Uterus (tissue), 4 donors: ENCODE data around the gene SFMBT2. TPM values are rescaled to one million over a fixed set of nuclear protein-coding genes. Genes with fewer than 3 reads are reported as not detected.

ENCODE experiments used
- DNase-seq, 2 donors: peaks; one replicate each; pipeline ENCODE4 v3.0.0-alpha.2; 2019 to 2020
- H3K27ac ChIP-seq, 2 donors: fragments of 200-600 bp; sonication (generic); 1 replicate in 1 of 2; 2 replicates in 1 of 2; pipeline ENCODE4 v1.5.1; 2016 to 2018
- H3K27me3 ChIP-seq, 2 donors: fragments of 200-600 bp; sonication (generic); one replicate each; pipeline ENCODE4 v1.5.1; 2018 to 2019; ENCODE audit warnings: control low read depth in 1 of 2
- H3K36me3 ChIP-seq, 2 donors: fragments of 200-600 bp; sonication (generic); one replicate each; pipeline ENCODE4 v1.5.1; 2019; ENCODE audit warnings: control low read depth in 1 of 2
- H3K4me1 ChIP-seq, 2 donors: fragments of 200-600 bp; sonication (generic); one replicate each; pipeline ENCODE4 v1.5.1; 2018 to 2019; ENCODE audit warnings: control low read depth in 1 of 2
- H3K4me3 ChIP-seq, 2 donors: fragments of 200-600 bp; sonication (generic); 1 replicate in 1 of 2; 2 replicates in 1 of 2; pipeline ENCODE4 v1.5.1; 2018 to 2019; ENCODE audit warnings: mild to moderate bottlenecking in 1 of 2
- H3K9me3 ChIP-seq, 2 donors: fragments of 200-600 bp; sonication (generic); one replicate each; pipeline ENCODE4 v1.5.1; 2019; ENCODE audit warnings: control low read depth in 1 of 2
- POLR2A ChIP-seq, 2 donors: fragments of 450-650 bp; IDR thresholded peaks; one replicate each; pipeline ENCODE4 v1.6.1; 2016; ENCODE audit warnings: antibody characterized with exemption in 2 of 2, mild to moderate bottlenecking in 1 of 2, moderate library complexity in 1 of 2
- intact Hi-C: fragments of 100-400 bp; cut with DNase I; formaldehyde crosslinking; loops from one replicate; pipeline ENCODE4 v1.15.1; 2023; ENCODE audit warnings: low total_unique reads
- total RNA-seq, 4 donors: library from RNA; depleted of rRNA in 3 of 4; stranded (reverse); fragments of >200 nt in 3 of 4; gene quantifications; one replicate each; pipeline versions ENCODE4 v1.1.0 to v1.2.4, GENCODE V29; 2014 to 2023
- TF ChIP-seq, protein P1 (sequence below), 4 experiments: fragments of 200-600 bp in 2 of 4; fragments of 450-650 bp in 2 of 4; sonication (generic) in 2 of 4; IDR thresholded peaks; one replicate each; pipeline ENCODE4 v1.5.1; 2016 to 2019; ENCODE audit warnings: antibody characterized with exemption in 4 of 4, mild to moderate bottlenecking in 2 of 4, moderate library complexity in 1 of 4
- donor health status: DM: yes; HTN: yes; CAD: no.

The SFMBT2 gene
- total RNA-seq, 4 donors from 2014 or later = 7.7 to 23.4 (median 14.7) TPM

DNA sequence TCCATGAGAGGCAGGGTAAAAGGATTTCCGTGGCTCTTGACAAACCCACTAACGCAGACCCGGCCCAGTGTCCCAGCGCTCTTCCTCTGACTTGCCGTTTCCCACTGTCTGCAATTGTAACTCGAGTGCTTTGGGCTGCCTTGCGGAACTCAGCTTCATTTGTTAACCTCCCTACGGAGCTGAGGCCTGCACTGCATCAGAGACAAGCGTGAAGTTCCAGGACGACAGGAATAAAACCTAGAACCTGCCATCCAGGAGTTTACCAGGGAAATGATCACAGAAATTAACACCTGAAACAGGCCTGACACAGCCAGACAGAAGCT, 76.2 kb downstream of the SFMBT2 start:
- no peak for TF ChIP-seq POLR2A (IDR thresholded peaks at IDR 0.05)
- TF ChIP-seq, protein P1, sequence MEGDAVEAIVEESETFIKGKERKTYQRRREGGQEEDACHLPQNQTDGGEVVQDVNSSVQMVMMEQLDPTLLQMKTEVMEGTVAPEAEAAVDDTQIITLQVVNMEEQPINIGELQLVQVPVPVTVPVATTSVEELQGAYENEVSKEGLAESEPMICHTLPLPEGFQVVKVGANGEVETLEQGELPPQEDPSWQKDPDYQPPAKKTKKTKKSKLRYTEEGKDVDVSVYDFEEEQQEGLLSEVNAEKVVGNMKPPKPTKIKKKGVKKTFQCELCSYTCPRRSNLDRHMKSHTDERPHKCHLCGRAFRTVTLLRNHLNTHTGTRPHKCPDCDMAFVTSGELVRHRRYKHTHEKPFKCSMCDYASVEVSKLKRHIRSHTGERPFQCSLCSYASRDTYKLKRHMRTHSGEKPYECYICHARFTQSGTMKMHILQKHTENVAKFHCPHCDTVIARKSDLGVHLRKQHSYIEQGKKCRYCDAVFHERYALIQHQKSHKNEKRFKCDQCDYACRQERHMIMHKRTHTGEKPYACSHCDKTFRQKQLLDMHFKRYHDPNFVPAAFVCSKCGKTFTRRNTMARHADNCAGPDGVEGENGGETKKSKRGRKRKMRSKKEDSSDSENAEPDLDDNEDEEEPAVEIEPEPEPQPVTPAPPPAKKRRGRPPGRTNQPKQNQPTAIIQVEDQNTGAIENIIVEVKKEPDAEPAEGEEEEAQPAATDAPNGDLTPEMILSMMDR (IDR thresholded peaks at IDR 0.05) = no peak
- intact Hi-C loops = no loop called here
- no peaks in the 10 kb centered on the region for H3K4me1 ChIP-seq
- H3K4me3 ChIP-seq = no peak overlapping the region
- no peaks in the 10 kb centered on the region for H3K27me3 ChIP-seq
- H3K9me3 ChIP-seq = no peaks in the 10 kb centered on the region
- no peak for DNase-seq
- H3K36me3 ChIP-seq = no peaks in the 10 kb centered on the region
- H3K27ac ChIP-seq = no peak overlapping the region

DNA sequence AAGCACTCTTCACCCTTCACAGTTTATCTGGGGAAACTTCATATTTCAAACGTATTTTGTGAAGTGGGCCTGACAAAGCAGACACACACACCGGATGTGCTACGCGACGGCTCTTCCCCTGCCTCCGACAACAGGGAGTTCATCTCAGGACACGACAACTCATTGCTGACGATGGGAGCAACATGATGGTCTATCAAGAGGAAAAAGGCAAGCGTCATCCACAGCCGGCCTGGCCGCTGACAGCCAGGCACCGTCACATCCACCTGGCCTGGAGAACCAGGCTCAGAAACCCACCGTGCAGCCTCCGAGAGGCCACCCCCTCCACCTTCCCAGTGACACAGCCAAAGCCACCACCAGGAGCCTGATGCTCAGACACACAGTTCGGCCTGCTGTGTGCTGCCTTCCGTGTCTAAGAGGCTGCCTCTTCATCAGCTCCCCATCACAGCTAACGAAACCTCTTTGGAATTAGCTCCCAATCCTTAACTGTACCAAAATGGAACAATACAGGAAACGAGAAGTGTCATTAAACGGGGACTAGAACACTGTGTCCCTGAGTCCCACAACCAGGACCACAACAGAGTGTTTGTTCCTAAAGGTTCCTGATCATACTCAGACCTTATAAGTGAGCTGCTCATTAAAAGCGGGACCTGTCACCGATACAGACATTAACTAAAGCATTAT, 76.7 kb downstream of the SFMBT2 start:
- no peak for DNase-seq
- H3K4me1 ChIP-seq = no peaks in the 10 kb centered on the region
- H3K27me3 ChIP-seq = no peaks in the 10 kb centered on the region
- H3K9me3 ChIP-seq = no peaks in the 10 kb centered on the region
- H3K36me3 ChIP-seq = no peaks in the 10 kb centered on the region
- intact Hi-C loops = no loop called here
- H3K27ac ChIP-seq = peak overlapping the region in 1 of 2 donors; percentile 17
- H3K4me3 ChIP-seq = no peak overlapping the region
- no peak for TF ChIP-seq POLR2A (IDR thresholded peaks at IDR 0.05)
- TF ChIP-seq, protein P1 (IDR thresholded peaks at IDR 0.05) = no peak

DNA sequence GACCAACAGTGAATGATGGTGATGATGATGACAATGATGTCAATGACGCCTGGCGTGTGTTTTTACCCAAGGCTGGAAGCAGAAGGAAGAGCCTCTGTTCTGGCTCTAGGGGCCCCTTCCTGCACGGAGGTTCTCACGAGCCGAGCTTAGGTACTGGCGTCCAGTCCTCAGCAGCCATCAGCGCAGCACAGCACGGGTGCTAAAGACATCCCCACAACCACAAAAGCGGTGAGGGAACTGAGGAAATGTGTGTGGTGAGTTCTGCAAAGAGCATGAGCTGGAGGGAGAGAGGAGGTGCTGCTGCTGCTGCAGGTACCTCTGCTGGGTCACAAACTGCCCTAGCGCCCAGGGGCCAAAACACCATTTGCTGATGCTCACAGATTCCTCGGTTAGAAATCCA, 81.6 kb downstream of the SFMBT2 start:
- intact Hi-C loops = no loop called here

GRCh38 chr10:7327885-7328284, 82.9 kb downstream of the SFMBT2 start:
- H3K9me3 ChIP-seq = peaks cover 0 to 4% of the 10 kb centered on the region in 2 donors
- TF ChIP-seq POLR2A (IDR thresholded peaks at IDR 0.05) = no peak
- TF ChIP-seq, protein P1 (IDR thresholded peaks at IDR 0.05) = no peak
- H3K27ac ChIP-seq = no peak overlapping the region
- no peaks in the 10 kb centered on the region for H3K4me1 ChIP-seq
- no peak overlapping the region for H3K4me3 ChIP-seq
- H3K36me3 ChIP-seq = no peaks in the 10 kb centered on the region
- intact Hi-C loops = no loop called here
- no peak for DNase-seq
- no peaks in the 10 kb centered on the region for H3K27me3 ChIP-seq

More for the DNA sequence above, 81.6 kb downstream of the SFMBT2 start:
- H3K4me1 ChIP-seq = no peaks in the 10 kb centered on the region
- TF ChIP-seq POLR2A (IDR thresholded peaks at IDR 0.05) = no peak
- TF ChIP-seq, protein P1 (IDR thresholded peaks at IDR 0.05) = no peak
- H3K9me3 ChIP-seq = peaks cover 0 to 4% of the 10 kb centered on the region in 2 donors
- DNase-seq = no peak
- H3K27ac ChIP-seq = no peak overlapping the region
- no peaks in the 10 kb centered on the region for H3K36me3 ChIP-seq
- H3K27me3 ChIP-seq = no peaks in the 10 kb centered on the region
- no peak overlapping the region for H3K4me3 ChIP-seq

DNA sequence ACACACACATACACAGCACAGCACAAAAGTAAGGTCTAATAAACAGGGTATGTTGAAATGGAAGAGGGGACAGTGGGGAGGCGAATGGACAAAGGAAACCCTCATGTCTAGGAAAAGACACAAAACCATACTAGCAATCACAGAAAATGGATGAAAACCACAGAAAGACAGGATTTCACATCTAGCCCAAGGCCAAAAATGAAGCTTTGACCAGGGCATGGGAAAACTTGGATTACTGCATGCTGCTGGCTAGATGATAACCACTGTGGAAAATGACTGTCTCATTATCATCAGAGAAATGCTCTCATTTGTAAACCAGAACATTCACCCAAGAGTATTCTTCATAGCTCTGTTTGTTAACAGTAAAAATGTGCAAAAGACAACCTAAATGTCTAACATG, 88.2 kb downstream of the SFMBT2 start:
- TF ChIP-seq, protein P1 (IDR thresholded peaks at IDR 0.05) = no peak
- no peak for TF ChIP-seq POLR2A (IDR thresholded peaks at IDR 0.05)
- no peak for DNase-seq
- no peak overlapping the region for H3K27ac ChIP-seq
- H3K27me3 ChIP-seq = no peaks in the 10 kb centered on the region
- intact Hi-C loops = no loop called here
- no peak overlapping the region for H3K4me3 ChIP-seq
- H3K36me3 ChIP-seq = no peaks in the 10 kb centered on the region
- no peaks in the 10 kb centered on the region for H3K4me1 ChIP-seq
- H3K9me3 ChIP-seq = no peaks in the 10 kb centered on the region
